ENCODE data around the gene SHISA9. TPM values are rescaled to one million over a fixed set of nuclear protein-coding genes. Genes with fewer than 3 reads are reported as not detected.

The SHISA9 gene
- total and polyA plus RNA-seq, 3 experiments from 2014 or later: 0.04 to 0.35 TPM; not detected in 1

GRCh38 chr16:12941896-12942295 is 40.5 kb downstream of the SHISA9 start:
- DNase-seq: no peak
- Histone ChIP-seq H3K27me3 (ENCODE audit: insufficient read depth, low read length, poor library complexity, severe bottlenecking) (no peaks in the 10 kb centered on the region), H3K27ac (ENCODE audit: low read depth, low read length) (no peak overlapping the region), H3K36me3 (ENCODE audit: insufficient read depth, low read length) (no peaks in the 10 kb centered on the region), H3K4me3 (ENCODE audit: low read length) (no peak overlapping the region), H3K4me1 (ENCODE audit: insufficient read depth, low read length) (no peaks in the 10 kb centered on the region), H3K9me3 (ENCODE audit: low read length) (no peaks in the 10 kb centered on the region)
- ChIA-PET CTCF (no interaction called here), POLR2A (no interaction called here)
- no peak overlapping the region for H3K27ac Mint-ChIP-seq
- no peaks in the 10 kb centered on the region for H3K4me1 Mint-ChIP-seq
- H3K27me3 Mint-ChIP-seq: peaks cover 2 to 6% of the 10 kb centered on the region in 2 donors
- peaks cover 0 to 5% (median 4%) of the 10 kb centered on the region in 5 donors for H3K9me3 Mint-ChIP-seq
- no peak overlapping the region for H3K4me3 Mint-ChIP-seq
- H3K36me3 Mint-ChIP-seq: no peaks in the 10 kb centered on the region

GRCh38 chr16:12942861-12943260 is 41.5 kb downstream of the SHISA9 start:
- CTCF ChIA-PET: no interaction called here
- Mint-ChIP-seq H3K27ac (no peak overlapping the region), H3K4me1 (no peaks in the 10 kb centered on the region), H3K4me3 (no peak overlapping the region), H3K27me3 (peaks cover 2 to 6% of the 10 kb centered on the region in 2 donors), H3K9me3 (peaks cover 0 to 7% (median 4%) of the 10 kb centered on the region in 5 donors), H3K36me3 (no peaks in the 10 kb centered on the region)
- H3K27ac ChIP-seq (ENCODE audit: low read depth, low read length): no peak overlapping the region
- no peak for DNase-seq
- H3K27me3 ChIP-seq (ENCODE audit: insufficient read depth, low read length, poor library complexity, severe bottlenecking): no peaks in the 10 kb centered on the region
- POLR2A ChIA-PET: no interaction called here
- no peaks in the 10 kb centered on the region for H3K9me3 ChIP-seq (ENCODE audit: low read length)
- H3K36me3 ChIP-seq (ENCODE audit: insufficient read depth, low read length): no peaks in the 10 kb centered on the region
- H3K4me3 ChIP-seq (ENCODE audit: low read length): no peak overlapping the region
- no peaks in the 10 kb centered on the region for H3K4me1 ChIP-seq (ENCODE audit: insufficient read depth, low read length)

GRCh38 chr16:12944300-12944699 is 42.9 kb downstream of the SHISA9 start:
- no peak overlapping the region for H3K27ac ChIP-seq (ENCODE audit: low read depth, low read length)
- H3K27me3 ChIP-seq (ENCODE audit: insufficient read depth, low read length, poor library complexity, severe bottlenecking): no peaks in the 10 kb centered on the region
- ChIA-PET POLR2A (no interaction called here), CTCF (no interaction called here)
- H3K36me3 Mint-ChIP-seq: no peaks in the 10 kb centered on the region
- no peak for DNase-seq
- no peaks in the 10 kb centered on the region for H3K4me1 ChIP-seq (ENCODE audit: insufficient read depth, low read length)
- H3K27me3 Mint-ChIP-seq: peaks cover 2% of the 10 kb centered on the region in 2 donors
- no peak overlapping the region for H3K27ac Mint-ChIP-seq
- no peak overlapping the region for H3K4me3 Mint-ChIP-seq
- peaks cover 0 to 4% (median 3%) of the 10 kb centered on the region in 5 donors for H3K9me3 Mint-ChIP-seq
- H3K9me3 ChIP-seq (ENCODE audit: low read length): no peaks in the 10 kb centered on the region
- no peaks in the 10 kb centered on the region for H3K36me3 ChIP-seq (ENCODE audit: insufficient read depth, low read length)
- no peak overlapping the region for H3K4me3 ChIP-seq (ENCODE audit: low read length)
- no peaks in the 10 kb centered on the region for H3K4me1 Mint-ChIP-seq

- no peak for DNase-seq
- H3K4me1 Mint-ChIP-seq: no peaks in the 10 kb centered on the region
- no peaks in the 10 kb centered on the region for H3K36me3 ChIP-seq (ENCODE audit: insufficient read depth, low read length)
- H3K4me3 ChIP-seq (ENCODE audit: low read length): no peak overlapping the region
- peaks cover 0 to 8% (median 5%) of the 10 kb centered on the region in 5 donors for H3K9me3 Mint-ChIP-seq
- H3K27me3 ChIP-seq (ENCODE audit: insufficient read depth, low read length, poor library complexity, severe bottlenecking): no peaks in the 10 kb centered on the region
- H3K9me3 ChIP-seq (ENCODE audit: low read length): no peaks in the 10 kb centered on the region
- no peaks in the 10 kb centered on the region for H3K36me3 Mint-ChIP-seq
- ChIA-PET CTCF (no interaction called here), POLR2A (no interaction called here)
- H3K4me1 ChIP-seq (ENCODE audit: insufficient read depth, low read length): no peaks in the 10 kb centered on the region
- no peak overlapping the region for H3K4me3 Mint-ChIP-seq
- H3K27me3 Mint-ChIP-seq: peaks cover 4 to 6% of the 10 kb centered on the region in 2 donors
- no peak overlapping the region for H3K27ac ChIP-seq (ENCODE audit: low read depth, low read length)
- H3K27ac Mint-ChIP-seq: no peak overlapping the region
Observed at GRCh38 chr16:12951392-12951791, 50.0 kb downstream of the SHISA9 start.

- H3K36me3 ChIP-seq (ENCODE audit: insufficient read depth, low read length): no peaks in the 10 kb centered on the region
- Mint-ChIP-seq H3K4me3 (no peak overlapping the region), H3K27ac (no peak overlapping the region), H3K9me3 (peaks cover 0 to 6% (median 5%) of the 10 kb centered on the region in 5 donors), H3K36me3 (no peaks in the 10 kb centered on the region), H3K27me3 (peaks cover 4 to 6% of the 10 kb centered on the region in 2 donors), H3K4me1 (no peaks in the 10 kb centered on the region)
- H3K4me1 ChIP-seq (ENCODE audit: insufficient read depth, low read length): no peaks in the 10 kb centered on the region
- ChIA-PET CTCF (no interaction called here), POLR2A (no interaction called here)
- H3K27me3 ChIP-seq (ENCODE audit: insufficient read depth, low read length, poor library complexity, severe bottlenecking): no peaks in the 10 kb centered on the region
- H3K27ac ChIP-seq (ENCODE audit: low read depth, low read length): no peak overlapping the region
- DNase-seq: no peak
- H3K4me3 ChIP-seq (ENCODE audit: low read length): no peak overlapping the region
- no peaks in the 10 kb centered on the region for H3K9me3 ChIP-seq (ENCODE audit: low read length)
Observed at GRCh38 chr16:12951976-12952375, 50.6 kb downstream of the SHISA9 start.

- Histone ChIP-seq H3K27ac (ENCODE audit: low read depth, low read length) (no peak overlapping the region), H3K36me3 (ENCODE audit: insufficient read depth, low read length) (no peaks in the 10 kb centered on the region), H3K9me3 (ENCODE audit: low read length) (no peaks in the 10 kb centered on the region), H3K4me1 (ENCODE audit: insufficient read depth, low read length) (no peaks in the 10 kb centered on the region), H3K4me3 (ENCODE audit: low read length) (no peak overlapping the region), H3K27me3 (ENCODE audit: insufficient read depth, low read length, poor library complexity, severe bottlenecking) (no peaks in the 10 kb centered on the region)
- Mint-ChIP-seq H3K4me1 (no peaks in the 10 kb centered on the region), H3K27ac (no peak overlapping the region), H3K36me3 (no peaks in the 10 kb centered on the region), H3K9me3 (peaks cover 2 to 7% (median 5%) of the 10 kb centered on the region in 5 donors), H3K4me3 (no peak overlapping the region), H3K27me3 (peaks cover 0 to 4% of the 10 kb centered on the region in 2 donors)
- POLR2A ChIA-PET: no interaction called here
- CTCF ChIA-PET: no interaction called here
- DNase-seq: no peak
Observed at GRCh38 chr16:12958366-12958765, 57.0 kb downstream of the SHISA9 start.

GRCh38 chr16:12959072-12959471 is 57.7 kb downstream of the SHISA9 start:
- Histone ChIP-seq H3K9me3 (ENCODE audit: low read length) (no peaks in the 10 kb centered on the region), H3K4me1 (ENCODE audit: insufficient read depth, low read length) (no peaks in the 10 kb centered on the region), H3K27ac (ENCODE audit: low read depth, low read length) (no peak overlapping the region), H3K4me3 (ENCODE audit: low read length) (no peak overlapping the region), H3K27me3 (ENCODE audit: insufficient read depth, low read length, poor library complexity, severe bottlenecking) (no peaks in the 10 kb centered on the region), H3K36me3 (ENCODE audit: insufficient read depth, low read length) (no peaks in the 10 kb centered on the region)
- ChIA-PET POLR2A (no interaction called here), CTCF (no interaction called here)
- no peak overlapping the region for H3K4me3 Mint-ChIP-seq
- H3K36me3 Mint-ChIP-seq: no peaks in the 10 kb centered on the region
- no peaks in the 10 kb centered on the region for H3K4me1 Mint-ChIP-seq
- no peak for DNase-seq
- no peak overlapping the region for H3K27ac Mint-ChIP-seq
- H3K27me3 Mint-ChIP-seq: peaks cover 0 to 1% of the 10 kb centered on the region in 2 donors
- peaks cover 2 to 6% (median 5%) of the 10 kb centered on the region in 5 donors for H3K9me3 Mint-ChIP-seq

GRCh38 chr16:12961626-12962025 is 60.2 kb downstream of the SHISA9 start:
- no peaks in the 10 kb centered on the region for H3K36me3 Mint-ChIP-seq
- Histone ChIP-seq H3K4me3 (ENCODE audit: low read length) (no peak overlapping the region), H3K27ac (ENCODE audit: low read depth, low read length) (no peak overlapping the region), H3K27me3 (ENCODE audit: insufficient read depth, low read length, poor library complexity, severe bottlenecking) (no peaks in the 10 kb centered on the region), H3K9me3 (ENCODE audit: low read length) (no peaks in the 10 kb centered on the region), H3K4me1 (ENCODE audit: insufficient read depth, low read length) (no peaks in the 10 kb centered on the region), H3K36me3 (ENCODE audit: insufficient read depth, low read length) (no peaks in the 10 kb centered on the region)
- H3K27ac Mint-ChIP-seq: no peak overlapping the region
- DNase-seq: no peak
- ChIA-PET POLR2A (no interaction called here), CTCF (no interaction called here)
- H3K4me3 Mint-ChIP-seq: no peak overlapping the region
- H3K9me3 Mint-ChIP-seq: peaks cover 2 to 10% (median 6%) of the 10 kb centered on the region in 5 donors
- no peaks in the 10 kb centered on the region for H3K27me3 Mint-ChIP-seq
- no peaks in the 10 kb centered on the region for H3K4me1 Mint-ChIP-seq

GRCh38 chr16:12964461-12964860 is 63.1 kb downstream of the SHISA9 start:
- H3K27ac ChIP-seq (ENCODE audit: low read depth, low read length): no peak overlapping the region
- Mint-ChIP-seq H3K4me1 (no peaks in the 10 kb centered on the region), H3K36me3 (no peaks in the 10 kb centered on the region), H3K27me3 (no peaks in the 10 kb centered on the region), H3K27ac (no peak overlapping the region), H3K9me3 (peaks cover 2 to 10% (median 7%) of the 10 kb centered on the region in 5 donors), H3K4me3 (no peak overlapping the region)
- H3K4me1 ChIP-seq (ENCODE audit: insufficient read depth, low read length): no peaks in the 10 kb centered on the region
- no peaks in the 10 kb centered on the region for H3K9me3 ChIP-seq (ENCODE audit: low read length)
- POLR2A ChIA-PET: no interaction called here
- CTCF ChIA-PET: no interaction called here
- no peak overlapping the region for H3K4me3 ChIP-seq (ENCODE audit: low read length)
- DNase-seq: no peak
- no peaks in the 10 kb centered on the region for H3K36me3 ChIP-seq (ENCODE audit: insufficient read depth, low read length)
- no peaks in the 10 kb centered on the region for H3K27me3 ChIP-seq (ENCODE audit: insufficient read depth, low read length, poor library complexity, severe bottlenecking)
